Measurements from ENCODE around the gene OTOS. TPM values are rescaled to one million over a fixed set of nuclear protein-coding genes. Genes with fewer than 3 reads are reported as not detected.

OTOS gene
- total RNA-seq, 1 experiment from 2014 or later: not detected

GRCh38 chr2:240129311-240129710 lies 11.1 kb downstream of the OTOS start (continued):
- TF ChIP-seq CEBPB (IDR thresholded peaks at IDR 0.05; ENCODE audit: low read depth) (no peak), TCF7L2 (IDR thresholded peaks at IDR 0.05; ENCODE audit: borderline replicate concordance, extremely low read depth, insufficient read depth, insufficient read length) (no peak), SIN3A (IDR thresholded peaks at IDR 0.05; ENCODE audit: low read depth) (no peak), ELF1 (IDR thresholded peaks at IDR 0.05; ENCODE audit: borderline replicate concordance, low read depth) (no peak), EZH2phosphoT487 (IDR thresholded peaks at IDR 0.05; ENCODE audit: borderline replicate concordance) (no peak), ATF3 (IDR thresholded peaks at IDR 0.05) (no peak), ZNF274 (IDR thresholded peaks at IDR 0.05; ENCODE audit: low read depth, low read length) (no peak)
- TF ChIP-seq, protein P1, sequence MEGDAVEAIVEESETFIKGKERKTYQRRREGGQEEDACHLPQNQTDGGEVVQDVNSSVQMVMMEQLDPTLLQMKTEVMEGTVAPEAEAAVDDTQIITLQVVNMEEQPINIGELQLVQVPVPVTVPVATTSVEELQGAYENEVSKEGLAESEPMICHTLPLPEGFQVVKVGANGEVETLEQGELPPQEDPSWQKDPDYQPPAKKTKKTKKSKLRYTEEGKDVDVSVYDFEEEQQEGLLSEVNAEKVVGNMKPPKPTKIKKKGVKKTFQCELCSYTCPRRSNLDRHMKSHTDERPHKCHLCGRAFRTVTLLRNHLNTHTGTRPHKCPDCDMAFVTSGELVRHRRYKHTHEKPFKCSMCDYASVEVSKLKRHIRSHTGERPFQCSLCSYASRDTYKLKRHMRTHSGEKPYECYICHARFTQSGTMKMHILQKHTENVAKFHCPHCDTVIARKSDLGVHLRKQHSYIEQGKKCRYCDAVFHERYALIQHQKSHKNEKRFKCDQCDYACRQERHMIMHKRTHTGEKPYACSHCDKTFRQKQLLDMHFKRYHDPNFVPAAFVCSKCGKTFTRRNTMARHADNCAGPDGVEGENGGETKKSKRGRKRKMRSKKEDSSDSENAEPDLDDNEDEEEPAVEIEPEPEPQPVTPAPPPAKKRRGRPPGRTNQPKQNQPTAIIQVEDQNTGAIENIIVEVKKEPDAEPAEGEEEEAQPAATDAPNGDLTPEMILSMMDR (IDR thresholded peaks at IDR 0.05 in 2 of 3, conservative IDR thresholded peaks at IDR 0.05 in 1 of 3; ENCODE audit: borderline replicate concordance in 1 of 3, insufficient read depth in 1 of 3, low read depth in 2 of 3, low read length in 2 of 3): no peak

DNA sequence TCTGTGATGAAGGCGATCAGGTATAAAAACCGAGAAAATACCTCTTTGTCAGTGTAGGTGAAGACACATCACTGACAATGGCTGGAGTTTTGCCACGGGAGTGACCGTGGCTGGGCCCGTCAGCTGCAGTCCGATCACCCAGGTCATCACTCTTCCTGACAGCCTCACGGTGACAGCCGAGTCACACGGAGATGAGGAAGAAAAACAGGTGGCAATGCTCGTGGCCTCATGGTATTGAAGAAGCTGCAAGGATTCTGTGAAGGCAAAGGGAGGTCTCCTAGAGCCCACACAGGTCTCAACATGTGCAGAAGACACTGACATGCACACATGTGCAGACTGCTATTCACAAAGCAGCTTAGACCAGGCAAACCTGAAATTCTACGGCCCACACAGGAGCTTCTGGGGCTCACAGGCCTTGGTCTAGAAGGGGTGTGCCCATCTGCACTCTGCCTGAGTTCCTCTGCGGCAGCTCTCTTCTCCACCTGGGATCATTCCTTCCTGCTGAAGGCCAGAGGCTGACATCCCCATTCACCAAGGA lies 11.8 kb downstream of the OTOS start:
- no peaks in the 10 kb centered on the region for H3K9me2 ChIP-seq (ENCODE audit: insufficient read depth)
- no peak overlapping the region for H3K27ac ChIP-seq (ENCODE audit: low read depth, low read length)
- H3K27me3 ChIP-seq (ENCODE audit: insufficient read depth, low read length): no peaks in the 10 kb centered on the region
- H2AFZ ChIP-seq (ENCODE audit: low read depth, low read length, poor library complexity, severe bottlenecking): no peak overlapping the region
- intact Hi-C loops (cut with micrococcal nuclease): no loop called here
- no peak overlapping the region for H3K9ac ChIP-seq (ENCODE audit: low read length)
- RAD21 ChIA-PET (ENCODE audit: low non-redundant PET in 1 of 2, low total read pairs in 2 of 2, uncharacterized antibody in 2 of 2, unreplicated experiment in 2 of 2): no interaction called here
- TF ChIP-seq SP1 (IDR thresholded peaks at IDR 0.05; ENCODE audit: low read depth) (no peak), TCF7L2 (IDR thresholded peaks at IDR 0.05; ENCODE audit: borderline replicate concordance, extremely low read depth, insufficient read depth, insufficient read length) (no peak), CBX3 (IDR thresholded peaks at IDR 0.05; ENCODE audit: low read depth) (no peak), JUND (IDR thresholded peaks at IDR 0.05) (no peak), ZNF274 (IDR thresholded peaks at IDR 0.05; ENCODE audit: low read depth, low read length) (no peak), ZBTB33 (IDR thresholded peaks at IDR 0.05; ENCODE audit: extremely low read depth, insufficient replicate concordance, low read length) (no peak), ELF1 (IDR thresholded peaks at IDR 0.05; ENCODE audit: borderline replicate concordance, low read depth) (no peak), EGR1 (IDR thresholded peaks at IDR 0.05; ENCODE audit: low read depth) (no peak)
- TF ChIP-seq, protein P1 (IDR thresholded peaks at IDR 0.05 in 2 of 3, conservative IDR thresholded peaks at IDR 0.05 in 1 of 3; ENCODE audit: borderline replicate concordance in 1 of 3, insufficient read depth in 1 of 3, low read depth in 2 of 3, low read length in 2 of 3): no peak
- no TSS peak for BruUV-seq (replicated peaks)
- no peaks in the 10 kb centered on the region for H4K20me1 ChIP-seq (ENCODE audit: insufficient read depth)
- peaks cover 6% of the 10 kb centered on the region; the same call in 1 of the 2 replicates for H3K79me2 ChIP-seq (ENCODE audit: insufficient read depth, low read length)
- H3K4me1 ChIP-seq (ENCODE audit: control insufficient read depth in 1 of 2, insufficient read depth in 2 of 2, low read length in 2 of 2): no peaks in the 10 kb centered on the region
- H3K4me2 ChIP-seq (ENCODE audit: low read length): no peak overlapping the region
- peaks cover 32 to 36% of the 10 kb centered on the region in 2 experiments; a peak in 3 of 4 replicates for H3K36me3 ChIP-seq (ENCODE audit: control insufficient read depth in 1 of 2, insufficient read depth in 2 of 2, low read length in 2 of 2)
- ATAC-seq (no peak), DNase-seq (ENCODE audit: low read depth, low spot score) (no peak)
- CTCF ChIA-PET: no interaction called here
- H3K9me3 ChIP-seq (ENCODE audit: control insufficient read depth in 1 of 2, insufficient read depth in 1 of 2, low read depth in 1 of 2, low read length in 2 of 2): no peaks in the 10 kb centered on the region
- POLR2A ChIA-PET: no interaction called here
- H3K4me3 ChIP-seq (replicated peaks in 1 of 2; ENCODE audit: low read depth in 1 of 2, low read length in 2 of 2): no peak overlapping the region

Data from HCT116 (cell line).